Kidney epithelial cell (primary cell): ENCODE measurements around the gene PTPN1. TPM values are rescaled to one million over a fixed set of nuclear protein-coding genes. Genes with fewer than 3 reads are reported as not detected.

Source experiments
- DNase-seq: peaks from one replicate; pipeline ENCODE4 v3.0.0-alpha.2; 2010; ENCODE audit warnings: low read depth
- H3K27me3 ChIP-seq: 2 replicates; pipeline ENCODE4 v1.6.0; 2011; ENCODE audit warnings: low read length; ENCODE audit not compliant: control insufficient read depth, insufficient read depth
- H3K36me3 ChIP-seq: 2 replicates; pipeline ENCODE4 v1.5.1; 2011; ENCODE audit warnings: low read length; ENCODE audit not compliant: control insufficient read depth, insufficient read depth
- H3K4me3 ChIP-seq: 2 replicates; pipeline ENCODE4 v1.5.1; 2011; ENCODE audit warnings: low read depth, mild to moderate bottlenecking, control low read depth, low read length
- total RNA-seq: library from RNA; depleted of rRNA; stranded (reverse); fragments of >200 nt; gene quantifications from 2 replicates; pipeline ENCODE4 v1.2.3, GENCODE V29; 2015
- TF ChIP-seq, protein P1 (sequence below): IDR thresholded peaks from 2 replicates; pipeline ENCODE4 v1.5.1; 2011; ENCODE audit warnings: mild to moderate bottlenecking, moderate library complexity, low read length, control low read depth, inconsistent platforms; ENCODE audit not compliant: insufficient read depth, poor library complexity, severe bottlenecking

Gene PTPN1
- total RNA-seq, 1 donor from 2014 or later = 36.9 TPM

DNA sequence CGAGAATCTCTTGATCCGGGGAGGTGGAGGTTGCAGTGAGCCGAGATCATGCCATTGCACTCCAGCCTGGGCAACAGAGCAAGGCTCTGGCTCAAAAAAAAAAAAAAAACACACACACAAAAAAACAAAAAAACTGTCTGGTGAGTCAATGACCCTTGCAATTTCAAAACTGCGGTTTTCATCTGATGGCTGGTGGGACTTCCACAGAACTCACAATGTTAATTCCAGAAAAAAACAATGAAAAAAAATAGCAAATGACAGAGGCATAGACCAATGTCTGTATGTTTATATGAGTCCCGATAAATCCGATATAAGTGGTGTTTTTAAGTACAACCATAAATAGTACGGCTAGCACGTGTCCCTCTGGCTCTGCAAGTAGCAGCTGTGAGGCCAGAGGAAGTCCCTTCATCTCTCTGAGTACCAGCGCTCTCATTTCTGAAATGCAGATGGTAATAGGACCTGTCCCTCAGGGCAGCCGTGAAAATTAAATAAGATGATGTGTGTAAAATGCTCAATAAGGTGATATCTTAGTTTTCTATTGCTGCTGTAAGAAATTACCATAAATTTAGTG lies 21.9 kb upstream of the PTPN1 start:
- TF ChIP-seq, protein P1, sequence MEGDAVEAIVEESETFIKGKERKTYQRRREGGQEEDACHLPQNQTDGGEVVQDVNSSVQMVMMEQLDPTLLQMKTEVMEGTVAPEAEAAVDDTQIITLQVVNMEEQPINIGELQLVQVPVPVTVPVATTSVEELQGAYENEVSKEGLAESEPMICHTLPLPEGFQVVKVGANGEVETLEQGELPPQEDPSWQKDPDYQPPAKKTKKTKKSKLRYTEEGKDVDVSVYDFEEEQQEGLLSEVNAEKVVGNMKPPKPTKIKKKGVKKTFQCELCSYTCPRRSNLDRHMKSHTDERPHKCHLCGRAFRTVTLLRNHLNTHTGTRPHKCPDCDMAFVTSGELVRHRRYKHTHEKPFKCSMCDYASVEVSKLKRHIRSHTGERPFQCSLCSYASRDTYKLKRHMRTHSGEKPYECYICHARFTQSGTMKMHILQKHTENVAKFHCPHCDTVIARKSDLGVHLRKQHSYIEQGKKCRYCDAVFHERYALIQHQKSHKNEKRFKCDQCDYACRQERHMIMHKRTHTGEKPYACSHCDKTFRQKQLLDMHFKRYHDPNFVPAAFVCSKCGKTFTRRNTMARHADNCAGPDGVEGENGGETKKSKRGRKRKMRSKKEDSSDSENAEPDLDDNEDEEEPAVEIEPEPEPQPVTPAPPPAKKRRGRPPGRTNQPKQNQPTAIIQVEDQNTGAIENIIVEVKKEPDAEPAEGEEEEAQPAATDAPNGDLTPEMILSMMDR = no peak
- no peaks in the 10 kb centered on the region for H3K27me3 ChIP-seq
- no peak overlapping the region for H3K4me3 ChIP-seq
- no peak for DNase-seq
- no peaks in the 10 kb centered on the region for H3K36me3 ChIP-seq

DNA sequence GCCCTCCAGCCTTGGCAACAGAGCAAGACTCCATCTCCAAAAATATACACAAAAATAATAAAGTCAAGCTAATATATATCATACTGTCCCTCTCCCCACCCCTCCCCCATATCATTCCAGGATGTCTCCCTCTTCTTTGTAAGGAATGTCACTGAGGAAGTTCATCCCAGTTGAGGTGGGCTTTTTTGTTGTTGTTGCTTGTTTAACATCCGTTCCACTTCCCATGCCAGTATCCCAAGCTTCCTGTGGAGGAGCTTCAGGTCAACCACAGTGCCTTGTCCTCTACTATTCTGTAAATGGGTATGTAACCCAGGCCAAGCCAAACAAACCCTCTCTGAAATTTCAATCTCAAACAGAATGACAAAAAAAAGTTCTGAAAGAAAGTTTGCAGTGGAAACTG lies 19.0 kb upstream of the PTPN1 start:
- no peaks in the 10 kb centered on the region for H3K36me3 ChIP-seq
- TF ChIP-seq, protein P1 = no peak
- no peak overlapping the region for H3K4me3 ChIP-seq
- H3K27me3 ChIP-seq = no peaks in the 10 kb centered on the region
- no peak for DNase-seq

DNA sequence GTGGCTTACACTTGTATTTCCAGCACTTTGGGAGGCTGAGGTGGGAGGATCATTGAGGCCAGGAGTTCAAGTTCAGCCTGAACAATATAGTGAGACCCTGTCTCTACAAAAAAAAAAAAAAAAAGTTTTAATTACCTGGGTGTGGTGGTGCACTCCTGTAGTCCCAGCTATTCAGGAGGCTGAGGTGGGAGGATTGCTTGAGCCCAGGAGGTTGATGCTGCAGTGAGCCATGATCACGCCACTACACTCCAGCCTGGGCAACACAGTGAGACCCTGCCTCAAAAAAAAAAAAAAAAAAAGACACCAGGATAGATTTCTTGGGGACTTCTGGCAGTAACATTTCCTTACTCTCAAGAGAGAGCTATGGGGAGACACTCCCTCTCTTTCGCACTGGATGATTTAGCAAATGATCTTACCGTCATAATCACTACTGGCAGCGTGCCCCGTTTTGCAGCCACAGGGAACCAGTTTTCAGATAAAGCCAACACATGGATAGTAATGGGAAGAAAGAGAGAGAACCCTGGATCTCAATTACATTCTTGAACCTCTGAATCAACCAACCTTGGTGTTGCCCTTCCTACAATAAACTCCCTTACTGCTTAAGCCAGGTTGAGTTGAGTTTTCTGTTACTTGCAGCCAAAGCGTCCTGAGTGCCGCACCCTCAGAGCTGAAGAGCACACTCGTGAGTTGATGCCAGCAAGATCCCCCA lies 18.1 kb upstream of the PTPN1 start:
- Histone ChIP-seq H3K27me3 (no peaks in the 10 kb centered on the region), H3K4me3 (no peak overlapping the region), H3K36me3 (no peaks in the 10 kb centered on the region)
- DNase-seq = no peak
- TF ChIP-seq, protein P1 = no peak

DNA sequence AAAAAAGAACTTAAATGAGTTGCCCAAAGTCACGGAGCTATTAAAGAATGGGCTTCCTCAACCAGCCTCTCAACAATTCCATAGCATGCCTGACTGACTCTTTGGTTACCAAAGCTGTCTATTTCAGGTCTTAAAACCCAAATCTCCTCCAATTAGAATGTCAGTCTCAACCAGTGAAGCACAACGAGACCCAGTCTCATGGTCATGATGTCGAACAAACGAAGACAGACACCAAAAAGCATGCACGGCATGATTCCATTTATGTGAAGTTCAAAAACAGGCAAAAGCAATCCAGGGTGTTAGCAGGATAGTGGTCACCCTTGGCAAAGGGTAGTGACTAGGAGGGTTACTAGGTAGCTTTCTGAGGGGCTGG lies 16.3 kb upstream of the PTPN1 start:
- H3K4me3 ChIP-seq = no peak overlapping the region
- TF ChIP-seq, protein P1 = no peak
- H3K27me3 ChIP-seq = no peaks in the 10 kb centered on the region
- DNase-seq = no peak
- H3K36me3 ChIP-seq = no peaks in the 10 kb centered on the region

DNA sequence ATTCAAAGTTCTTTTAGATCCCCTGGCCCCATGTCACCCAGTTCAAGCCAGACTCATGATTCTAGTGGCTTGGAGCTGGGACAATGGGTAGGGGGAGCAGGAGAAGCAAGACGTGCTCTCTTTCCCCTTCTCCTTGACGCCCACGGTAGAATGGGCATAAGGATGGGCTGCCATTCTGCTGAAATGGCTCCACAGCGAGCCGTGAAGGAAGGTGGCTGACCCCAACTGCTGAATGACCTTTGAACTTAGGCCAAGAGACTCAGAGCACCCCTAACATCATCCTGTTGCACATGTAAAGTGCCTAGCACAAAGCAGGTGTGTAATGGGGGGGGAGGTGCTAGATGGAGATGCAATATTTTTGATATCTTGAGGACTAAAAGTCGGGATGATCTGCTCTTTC lies 15.8 kb upstream of the PTPN1 start:
- Histone ChIP-seq H3K36me3 (no peaks in the 10 kb centered on the region), H3K27me3 (no peaks in the 10 kb centered on the region), H3K4me3 (no peak overlapping the region)
- TF ChIP-seq, protein P1 = no peak
- no peak for DNase-seq
